ENCODE data around the gene SCN1B.
"Not testable (repeated sequence)": the region's sequence is repeated elsewhere in the genome, so short reads cannot be mapped to it uniquely, and the experiment has no call there.

The SCN1B gene

GRCh38 chr19:35030257-35031071, at the start of gene SCN1B:
Gene SCN1B, plus strand, starts transcription at chr19:35030470. Its CDS starts 351 bp downstream, at chr19:35030821.
- peak; percentile 69 for DNase-seq

DNA sequence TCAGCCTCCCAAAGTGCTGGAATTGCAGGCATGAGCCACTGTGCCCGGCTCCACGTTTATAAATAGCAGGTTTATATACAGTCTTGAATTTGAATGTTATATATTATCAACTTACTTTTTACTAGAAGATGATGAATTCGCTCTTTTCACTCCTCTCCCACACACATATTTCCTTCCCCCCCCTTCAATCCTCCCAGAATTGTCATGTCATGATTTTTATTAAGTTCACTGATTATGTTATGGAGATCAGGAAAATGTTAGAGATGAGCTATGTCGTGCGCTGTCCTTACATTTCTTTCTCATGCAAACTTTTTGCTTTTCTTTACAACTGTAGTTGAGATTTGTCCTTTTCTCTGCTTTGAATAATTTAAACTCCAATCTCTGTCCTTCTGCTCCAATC, 48.0 kb upstream of the SCN1B start:
- no peak for DNase-seq

DNA sequence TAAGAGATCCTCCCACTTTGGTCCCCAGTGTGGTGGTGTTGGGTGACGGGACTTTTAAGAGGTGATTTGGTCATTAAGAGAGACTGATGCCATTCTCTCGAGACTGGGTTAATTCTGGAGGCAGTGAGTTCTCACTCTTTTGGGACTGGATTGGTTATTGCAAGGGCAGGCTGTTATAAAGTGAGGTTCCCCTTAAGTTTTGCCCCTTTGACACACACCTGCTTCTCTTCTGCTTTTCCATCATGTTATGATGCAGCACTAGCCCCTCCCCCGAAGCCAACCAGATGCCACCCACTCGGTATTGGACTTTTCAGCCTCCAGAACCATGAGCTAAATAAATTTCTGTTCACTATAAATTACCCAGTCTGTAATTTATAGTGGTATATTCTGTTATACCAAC, 46.5 kb upstream of the SCN1B start:
- no peak for DNase-seq

DNA sequence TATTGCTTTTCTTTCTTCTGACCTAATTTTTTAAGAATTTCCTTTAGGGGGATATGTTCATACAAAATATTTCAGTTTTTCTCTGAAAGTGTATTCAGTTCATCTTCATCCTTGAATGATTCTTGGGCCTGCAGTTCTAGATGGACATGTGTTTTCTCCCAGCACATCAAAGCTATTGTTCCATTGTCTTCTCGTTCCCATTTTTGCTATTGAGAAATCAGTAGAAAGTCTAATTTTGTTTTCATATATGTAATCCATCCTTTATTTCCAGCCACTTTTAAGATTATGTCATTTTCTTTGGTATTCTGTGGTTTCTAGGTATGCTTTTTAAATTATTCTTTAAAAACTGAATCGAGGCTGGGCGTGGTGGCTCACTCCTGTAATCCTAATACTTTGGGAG, 46.0 kb upstream of the SCN1B start:
- DNase-seq: no peak

DNA sequence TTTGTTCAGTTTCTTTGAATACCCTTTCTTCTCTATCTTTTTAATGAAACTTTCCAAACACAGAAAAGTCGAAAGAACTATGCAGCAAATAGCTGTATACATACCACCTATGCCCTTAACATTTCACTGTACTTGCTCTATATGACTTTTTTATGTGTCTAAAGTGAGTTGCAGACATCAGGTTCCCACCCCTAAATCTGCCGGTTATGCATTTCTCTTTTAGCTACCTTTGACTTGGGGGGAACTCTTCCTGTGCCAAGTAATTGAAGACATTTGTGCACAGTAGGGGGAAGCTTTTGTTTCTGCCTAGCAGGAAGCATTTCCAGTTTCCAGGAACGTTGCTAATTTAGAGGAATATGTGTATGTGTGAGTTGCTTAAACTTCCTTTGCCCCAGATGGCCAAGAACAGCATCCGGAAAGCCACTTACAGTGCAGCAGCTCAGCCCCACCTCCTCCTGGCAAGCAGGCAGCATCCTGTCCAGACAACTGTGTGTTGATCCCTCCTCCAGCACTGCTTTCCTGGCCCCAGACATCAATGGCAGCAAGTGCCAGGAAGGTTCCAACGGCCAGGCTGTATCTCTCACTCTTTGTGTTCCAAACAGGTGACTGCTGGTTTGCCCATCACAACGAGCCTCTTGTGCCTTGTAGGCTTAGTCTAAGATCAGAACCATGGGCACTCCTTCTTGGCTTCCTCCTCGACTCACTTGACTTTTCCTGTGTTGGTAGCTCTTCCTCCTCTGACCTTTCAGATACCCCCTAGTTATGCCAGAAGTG, 44.8 kb upstream of the SCN1B start:
- DNase-seq: peak; percentile 82

- DNase-seq: no peak
These were observed 42.2 kb upstream of the SCN1B start for GRCh38 chr19:34988119-34988518.

GRCh38 chr19:34989298-34989697, 41.0 kb upstream of the SCN1B start:
- no peak for DNase-seq

- DNase-seq: no peak
These were observed 39.6 kb upstream of the SCN1B start for GRCh38 chr19:34990578-34991192.

DNA sequence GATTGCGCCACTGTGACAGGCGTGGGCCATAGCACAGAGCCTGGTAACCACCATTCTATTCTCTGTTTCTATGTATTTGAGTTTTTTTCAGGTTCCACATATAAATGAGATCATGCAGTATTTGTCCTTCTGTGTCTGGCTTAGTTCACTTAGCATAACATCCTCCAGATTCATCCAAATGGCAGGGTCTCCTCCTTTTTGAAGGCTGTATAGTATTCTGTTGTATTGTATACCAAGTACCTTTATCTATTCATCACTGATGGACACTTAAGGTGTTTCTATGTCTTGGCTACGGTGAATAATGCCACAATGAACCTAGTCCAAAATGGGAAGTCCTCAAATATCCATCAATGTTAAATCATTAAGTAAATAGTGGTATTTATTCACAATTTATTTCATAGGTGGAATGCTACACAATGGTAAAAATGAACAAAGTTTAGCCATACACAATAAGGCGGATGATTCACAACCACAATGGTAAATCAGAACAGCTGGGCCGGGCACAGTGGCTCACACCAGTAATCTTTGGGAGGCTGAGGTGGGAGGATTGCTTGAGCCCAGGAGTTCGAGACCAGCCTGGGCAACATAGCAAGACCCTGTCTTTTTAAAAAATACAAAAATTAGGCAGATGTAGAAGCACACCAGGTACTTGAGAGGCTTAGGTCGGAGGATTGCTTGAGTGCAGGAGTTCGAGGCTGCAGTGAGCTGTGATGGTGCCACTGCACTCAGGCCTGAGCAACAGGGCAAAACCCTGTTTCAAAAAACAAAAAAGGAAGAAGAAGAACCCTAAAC, 38.5 kb upstream of the SCN1B start:
- no peak for DNase-seq

- not testable (repeated sequence) for DNase-seq
These were observed 37.7 kb upstream of the SCN1B start for GRCh38 chr19:34992582-34992981.

GRCh38 chr19:34994286-34994642, 36.0 kb upstream of the SCN1B start:
- DNase-seq: no peak

DNA sequence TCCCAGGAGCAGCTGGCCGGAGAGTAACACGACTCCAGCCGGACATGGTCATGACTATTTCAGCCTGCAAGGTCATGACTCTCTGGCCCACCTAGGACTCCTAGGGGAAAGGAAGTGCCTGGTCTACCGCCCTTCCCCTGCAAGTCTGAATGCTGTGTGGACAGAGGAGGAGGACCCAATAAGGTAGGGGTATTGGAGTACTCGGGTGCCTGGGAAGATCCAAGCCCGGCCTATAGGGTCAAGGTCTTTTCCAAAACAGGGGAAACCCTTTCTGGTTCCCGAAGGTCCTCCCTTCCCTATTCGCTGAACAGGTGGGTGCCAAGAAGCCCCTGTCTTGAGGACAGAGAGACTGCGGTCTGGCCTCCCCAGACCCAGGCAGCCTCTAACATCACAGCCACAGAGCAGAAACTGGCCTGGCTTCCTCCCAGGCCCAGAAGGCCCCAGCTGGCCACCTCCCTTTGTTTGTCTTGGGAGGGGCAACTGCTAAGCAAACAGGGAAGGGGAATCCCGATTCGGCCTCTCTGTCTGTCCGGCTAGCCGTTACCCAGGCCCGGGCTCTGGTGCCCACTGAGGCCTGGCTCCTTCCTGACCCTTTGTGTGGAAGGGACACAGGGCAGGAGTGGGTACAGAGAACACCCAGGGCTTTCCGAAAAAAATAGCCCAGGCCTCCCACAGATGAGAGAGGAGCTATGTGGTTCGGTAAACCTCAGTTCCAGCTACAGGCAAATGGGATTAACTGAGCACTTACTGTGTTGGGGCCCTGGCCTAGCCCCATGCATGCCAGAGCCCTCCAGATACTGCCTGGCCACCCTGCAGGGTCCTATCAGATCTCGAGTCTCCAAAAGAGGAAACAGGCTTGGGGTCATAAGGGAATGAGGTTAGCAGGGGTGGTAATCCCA, 35.4 kb upstream of the SCN1B start:
- no peak for DNase-seq

GRCh38 chr19:34995551-34995950, 34.7 kb upstream of the SCN1B start:
- DNase-seq: no peak

DNA sequence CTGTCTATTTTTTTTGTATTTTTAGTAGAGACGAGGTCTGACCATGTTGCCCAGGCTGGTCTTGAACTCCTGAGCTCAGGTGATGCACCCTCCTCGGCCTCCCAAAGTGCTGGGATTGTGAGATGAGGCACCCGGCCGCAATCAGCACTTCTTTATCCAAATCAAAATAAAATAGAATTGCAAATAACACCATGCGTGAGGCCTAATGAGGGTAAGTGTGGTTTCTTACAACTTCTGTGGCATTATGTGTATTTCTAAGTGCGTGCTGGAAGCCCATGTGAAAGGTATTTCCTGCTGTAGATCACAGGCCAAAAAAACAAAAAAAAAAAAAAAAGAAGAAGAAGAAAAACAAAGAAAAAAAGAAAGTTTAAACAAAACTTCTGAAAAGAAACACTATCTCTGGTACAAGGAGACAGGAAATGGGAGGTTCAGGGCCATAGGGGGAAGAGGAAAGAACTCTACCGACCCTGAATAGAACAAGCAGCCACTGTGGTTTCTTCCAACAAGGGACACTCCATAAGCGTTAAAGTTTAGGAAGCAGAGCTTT, 33.1 kb upstream of the SCN1B start:
- no peak for DNase-seq

GRCh38 chr19:34998224-34998623, 32.0 kb upstream of the SCN1B start:
- not testable (repeated sequence) for DNase-seq

DNA sequence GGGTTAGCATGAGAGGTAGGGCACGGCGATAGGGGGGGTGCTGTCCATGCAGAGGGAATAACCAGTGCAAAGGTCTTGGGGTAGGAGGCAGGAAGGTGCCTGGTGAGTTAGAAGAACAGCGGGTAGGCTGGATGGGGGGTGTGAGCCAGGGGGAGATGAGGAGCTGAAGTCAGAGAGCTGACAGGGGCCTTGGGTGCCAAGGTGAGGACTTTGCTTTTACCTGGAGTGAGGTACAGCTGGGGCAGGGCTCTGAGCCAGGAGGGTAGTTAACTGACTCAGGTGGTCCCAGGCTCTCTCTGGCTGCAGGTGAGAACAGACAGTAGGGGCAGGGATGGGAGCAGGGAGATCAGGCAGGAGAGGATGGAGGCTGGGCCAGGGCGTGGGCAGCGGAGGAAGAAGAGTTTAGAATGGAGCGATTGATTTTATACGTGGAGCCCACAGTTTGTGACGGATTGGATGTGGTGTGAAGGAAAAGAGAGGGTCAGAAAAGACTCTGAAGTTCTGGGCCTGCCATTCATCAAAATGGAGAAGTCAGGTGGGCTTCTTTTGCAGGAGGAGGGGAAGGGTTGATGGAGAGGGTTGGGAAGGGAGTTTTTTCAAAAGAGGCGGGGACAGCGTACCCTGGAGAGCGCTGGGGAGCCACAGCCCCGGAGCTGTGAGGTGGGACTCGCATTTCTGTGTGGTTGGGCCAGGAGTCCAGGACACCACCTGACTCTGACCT, 31.3 kb upstream of the SCN1B start:
- no peak for DNase-seq

DNA sequence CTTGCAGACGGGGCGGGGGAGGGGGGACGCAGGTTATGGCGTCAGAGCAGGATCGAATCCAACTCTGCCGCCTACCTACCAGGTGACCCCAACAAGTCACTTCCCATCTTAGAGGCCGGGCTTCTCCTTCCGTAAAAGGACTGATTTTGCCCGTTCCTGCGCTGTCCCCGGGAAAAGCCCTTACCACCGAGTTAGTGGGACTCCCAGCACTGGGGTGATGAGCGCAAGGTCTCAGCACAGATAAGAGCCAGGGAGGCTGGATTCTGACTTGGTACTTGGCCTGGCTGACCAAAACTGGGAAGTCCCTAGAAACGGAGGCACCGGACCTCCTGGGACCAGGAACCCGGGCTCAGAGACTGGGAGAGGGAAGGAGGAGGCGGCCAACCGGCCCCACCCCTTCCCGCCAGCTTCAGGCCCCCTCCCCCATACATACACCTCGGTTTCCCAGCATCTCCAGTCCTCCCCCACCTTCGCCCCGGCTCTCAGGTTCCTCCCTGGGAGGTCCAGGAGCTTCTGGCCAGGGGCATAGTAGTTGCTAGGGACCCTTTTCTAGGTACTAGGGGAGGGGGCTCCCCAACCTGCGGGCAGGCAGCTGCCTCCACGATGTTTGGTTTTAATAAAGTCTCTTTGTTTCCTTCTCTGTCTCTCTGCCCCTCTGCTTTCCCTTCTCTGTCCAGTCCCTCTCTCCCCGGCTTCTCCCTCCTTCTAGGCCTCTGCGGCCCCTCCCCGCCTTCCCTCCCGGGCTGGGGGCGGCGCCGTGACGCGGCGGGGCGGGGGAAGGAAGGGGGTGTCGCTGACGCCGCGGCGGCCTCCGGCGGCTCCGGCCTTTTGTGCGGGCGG, 30.6 kb upstream of the SCN1B start, which contains the start of gene GRAMD1A:
Gene GRAMD1A, plus strand, starts transcription at position 826 of the 840 bp plus-strand sequence. CDS start 156 bp downstream, outside the sequence.
- DNase-seq: peak; percentile 93

DNA sequence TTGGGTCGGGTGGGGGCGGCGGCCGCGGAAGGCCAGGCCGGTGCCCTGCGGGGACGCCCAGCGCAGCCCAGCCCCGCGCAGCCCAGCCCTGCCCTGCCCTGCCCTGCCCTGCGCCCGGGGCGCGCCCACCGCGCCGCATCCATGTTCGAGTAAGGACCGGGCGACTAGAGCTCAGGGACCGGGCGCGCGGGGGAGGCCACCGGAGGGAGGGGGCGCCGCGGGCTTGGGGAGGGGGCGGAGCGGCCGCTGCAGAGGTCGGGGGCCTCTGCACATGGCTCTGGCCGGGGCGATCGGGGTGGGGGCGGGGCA, 30.0 kb upstream of the SCN1B start:
- no peak for DNase-seq

- DNase-seq: peak; percentile 71
These were observed 29.4 kb upstream of the SCN1B start for GRCh38 chr19:35000647-35001501.

Data from femur (tissue), 1 donor.